IMR-90 (cell line): ENCODE measurements around the gene GNG7. TPM values are rescaled to one million over a fixed set of nuclear protein-coding genes. Genes with fewer than 3 reads are reported as not detected.
"Not testable (repeated sequence)": the region's sequence is repeated elsewhere in the genome, so short reads cannot be mapped to it uniquely, and the experiment has no call there.

Experiments used
- ATAC-seq: fragments of 200-7000 bp; cut with Tn5 transposase; 2 replicates; pipeline ENCODE4 v1.9.1; 2020; ENCODE audit warnings: low read depth, mild to moderate bottlenecking, moderate library complexity
- BruUV-seq: library from RNA; stranded (reverse); fragments of 400-500 nt; replicated peaks from 2 replicates; lab custom pipeline; 2021; lab: Mats Ljungman, UMichigan
- CTCF ChIA-PET: fragments of 300-600 bp; formaldehyde crosslinking; extraction: SDS; loops from one replicate; lab custom pipeline; 2021; ENCODE audit warnings: antibody characterized with exemption; lab: Yijun Ruan, JAX
- POLR2A ChIA-PET: fragments of 300-600 bp; sonication (Branson Sonifier 250); formaldehyde crosslinking; loops from one replicate; lab custom pipeline; 2022; ENCODE audit warnings: antibody characterized with exemption; ENCODE audit not compliant: unreplicated experiment; lab: Charles Lee
- DNase-seq: peaks from one replicate; pipeline ENCODE4 v3.0.0; 2013
- H2AFZ ChIP-seq: replicated peaks from 2 replicates; pipeline ENCODE3; 2013; ENCODE audit warnings: low read length, mild to moderate bottlenecking; ENCODE audit not compliant: poor library complexity
- H2AK5ac ChIP-seq: 2 replicates; pipeline ENCODE4 v1.6.1; 2013; ENCODE audit warnings: low read depth, low read length, inconsistent platforms
- H2AK9ac ChIP-seq: replicated peaks from 2 replicates; pipeline ENCODE3; 2013; ENCODE audit warnings: mild to moderate bottlenecking, low read depth, low read length, moderate library complexity; ENCODE audit not compliant: poor library complexity
- H2BK120ac ChIP-seq: 2 replicates; pipeline ENCODE4 v1.6.1; 2013; ENCODE audit warnings: low read depth, low read length, inconsistent platforms
- H2BK15ac ChIP-seq: 3 replicates; pipeline ENCODE4 v1.6.1; 2013; ENCODE audit warnings: low read depth, low read length, inconsistent platforms
- H2BK20ac ChIP-seq: 2 replicates; pipeline ENCODE4 v1.6.1; 2013; ENCODE audit warnings: low read depth, mild to moderate bottlenecking, inconsistent platforms, low read length, moderate library complexity
- H2BK5ac ChIP-seq: 2 replicates; pipeline ENCODE4 v1.6.1; 2013; ENCODE audit warnings: mild to moderate bottlenecking, low read depth, low read length, inconsistent platforms; ENCODE audit not compliant: poor library complexity, severe bottlenecking
- H3K14ac ChIP-seq: replicated peaks from 2 replicates; pipeline ENCODE4 v1.6.1; 2013; ENCODE audit warnings: low read depth, low read length, inconsistent platforms
- H3K18ac ChIP-seq: 2 replicates; pipeline ENCODE4 v1.6.1; 2013; ENCODE audit warnings: low read depth, low read length, control low read depth
- H3K23ac ChIP-seq: 2 replicates; pipeline ENCODE4 v1.6.1; 2013; ENCODE audit warnings: low read depth, low read length, inconsistent platforms
- H3K27ac ChIP-seq: 2 replicates; pipeline ENCODE4 v1.5.1; 2013; ENCODE audit warnings: mild to moderate bottlenecking, control low read depth, low read length; ENCODE audit not compliant: insufficient read depth
- H3K27me3 ChIP-seq: 2 replicates; pipeline ENCODE4 v1.6.1; 2013; ENCODE audit warnings: low read length; ENCODE audit not compliant: control insufficient read depth, insufficient read depth
- H3K36me3 ChIP-seq: 2 replicates; pipeline ENCODE4 v1.6.1; 2013; ENCODE audit warnings: low read length, mixed read lengths; ENCODE audit not compliant: control insufficient read depth, insufficient read depth
- H3K4ac ChIP-seq: 2 replicates; pipeline ENCODE4 v1.6.1; 2013; ENCODE audit warnings: low read depth, low read length, inconsistent platforms
- H3K4me1 ChIP-seq: 2 replicates; pipeline ENCODE4 v1.6.1; 2013; ENCODE audit warnings: low read length, mixed read lengths; ENCODE audit not compliant: control insufficient read depth, insufficient read depth
- H3K4me2 ChIP-seq: 2 replicates; pipeline ENCODE4 v1.6.1; 2013; ENCODE audit warnings: low read depth, mild to moderate bottlenecking, control low read depth, low read length, moderate library complexity
- H3K4me3 ChIP-seq: 2 replicates; pipeline ENCODE4 v1.5.1; 2013; ENCODE audit warnings: low read depth, mild to moderate bottlenecking, control low read depth, low read length, moderate library complexity; ENCODE audit not compliant: insufficient read depth
- H3K56ac ChIP-seq: 2 replicates; pipeline ENCODE4 v1.6.1; 2013; ENCODE audit warnings: low read length, inconsistent platforms; ENCODE audit not compliant: insufficient read depth; ENCODE audit errors: extremely low read depth
- H3K79me1 ChIP-seq, 2 experiments: 2 replicates each; pipeline ENCODE4 v1.6.1; 2013; ENCODE audit warnings: low read length in 2 of 2, inconsistent platforms in 1 of 2, low read depth in 1 of 2
- H3K9ac ChIP-seq: 2 replicates; pipeline ENCODE4 v1.6.1; 2013; ENCODE audit warnings: low read depth, low read length, control low read depth
- H3K9me1 ChIP-seq: 2 replicates; pipeline ENCODE4 v1.6.1; 2013; ENCODE audit warnings: low read length, inconsistent platforms; ENCODE audit not compliant: insufficient read depth
- H3K9me3 ChIP-seq: 2 replicates; pipeline ENCODE4 v1.6.1; 2013; ENCODE audit warnings: low read length; ENCODE audit not compliant: control insufficient read depth, insufficient read depth
- H4K20me1 ChIP-seq: 2 replicates; pipeline ENCODE4 v1.6.1; 2013; ENCODE audit warnings: low read length, inconsistent platforms; ENCODE audit not compliant: insufficient read depth
- H4K5ac ChIP-seq: 2 replicates; pipeline ENCODE4 v1.6.1; 2013; ENCODE audit warnings: mild to moderate bottlenecking, low read depth, low read length, control low read depth
- H4K8ac ChIP-seq, 2 experiments: 2 replicates each; pipeline ENCODE4 v1.6.1; 2013; ENCODE audit warnings: low read depth in 2 of 2, low read length in 2 of 2, control low read depth in 1 of 2, inconsistent platforms in 1 of 2
- H4K91ac ChIP-seq: 2 replicates; pipeline ENCODE4 v1.6.1; 2013; ENCODE audit warnings: low read depth, low read length, inconsistent platforms; ENCODE audit not compliant: insufficient read depth
- BHLHE40 ChIP-seq: fragments of 150-350 bp; IDR thresholded peaks from 2 replicates; pipeline ENCODE4 v1.6.1; 2016; ENCODE audit warnings: mild to moderate bottlenecking, low read depth, low read length
- CEBPB ChIP-seq: IDR thresholded peaks from 2 replicates; pipeline ENCODE4 v1.6.1; 2012; ENCODE audit warnings: low read depth, low read length, improper control_type of control experiment
- MAFK ChIP-seq: IDR thresholded peaks from 2 replicates; pipeline ENCODE4 v1.6.1; 2012; ENCODE audit warnings: low read depth, low read length, improper control_type of control experiment
- WGBS, 2 experiments: methylation state at CpG; one replicate each; pipeline versions ENCODE4 v1.1.5 to v1.1.7; 2013; ENCODE audit warnings: missing lambda C conversion rate in 2 of 2; ENCODE audit not compliant: insufficient read length in 1 of 2; ENCODE audit errors: extremely low coverage in 2 of 2; 5-methylcytosine and 5-hydroxymethylcytosine counted together
- dilution Hi-C: fragments of 300-500 bp; cut with HindIII; formaldehyde crosslinking; loops from one replicate; pipeline ENCODE4 v1.14.3; 2018; ENCODE audit warnings: low sequenced_read_pairs; ENCODE audit not compliant: unreplicated experiment
- in situ Hi-C: fragments of 300-500 bp; cut with MboI; formaldehyde crosslinking; loops from 3 replicates; pipeline ENCODE4 v1.14.3; 2019; ENCODE audit warnings: low sequenced_read_pairs, inconsistent platforms, mixed read lengths
- intact Hi-C: fragments of 100-400 bp; cut with micrococcal nuclease; formaldehyde crosslinking; loops from 2 replicates; pipeline ENCODE4 v1.10.0; 2022
- polyA plus RNA-seq, 3 experiments: library from polyadenylated mRNA; depleted of rRNA; stranded (reverse); fragments of >200 nt; gene quantifications; 2 replicates each; pipeline ENCODE4 v1.2.3, GENCODE V29; 2012; ENCODE audit warnings: low replicate concordance in 1 of 3
- total RNA-seq: library from RNA; depleted of rRNA; stranded (reverse); fragments of >200 nt; gene quantifications from 2 replicates; pipeline ENCODE4 v1.2.3, GENCODE V29; 2012

GNG7 gene
- total and polyA plus RNA-seq, 2 of the 4 experiments (the other 2 are of a cell fraction): under 0.01 to 0.21 TPM

DNA sequence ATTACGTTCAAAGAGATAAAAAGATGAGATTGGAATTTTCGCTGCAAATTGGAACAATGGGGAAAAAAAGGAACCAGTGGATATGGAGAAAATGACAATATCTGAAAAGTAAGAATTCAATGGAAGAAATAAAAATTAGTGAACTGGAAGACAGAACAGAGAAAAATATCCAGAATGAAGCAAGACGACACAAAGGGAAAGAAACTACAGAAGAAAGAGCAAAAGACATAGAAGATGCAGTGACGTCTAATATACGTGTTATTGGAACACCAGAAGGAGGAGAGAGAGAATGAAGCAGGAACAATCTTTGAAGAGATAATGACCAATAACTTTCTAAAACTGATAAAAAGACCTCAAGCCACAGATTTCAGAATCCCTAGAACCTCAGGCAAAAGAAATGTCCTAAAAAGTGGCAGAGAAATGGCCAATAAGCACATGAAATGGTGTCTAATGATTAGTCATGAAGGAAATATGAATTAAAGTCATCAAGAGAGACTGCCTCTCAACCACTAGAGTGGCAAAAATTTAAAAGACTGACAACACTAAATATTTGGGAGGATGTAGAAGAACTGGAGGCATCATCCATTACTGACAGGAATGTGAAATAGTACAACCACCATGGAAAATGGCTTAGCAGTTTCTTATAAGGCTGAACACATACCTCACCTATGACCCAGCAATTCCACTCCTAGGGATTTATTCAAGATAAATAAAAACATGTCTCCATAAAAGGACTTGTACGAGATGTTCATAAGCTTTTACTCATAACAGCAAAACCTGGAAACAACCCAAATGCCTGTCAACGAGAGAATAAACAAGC lies 170.0 kb downstream of the GNG7 start:
- Histone ChIP-seq H3K9me1 (peaks cover 4% of the 10 kb centered on the region; the same call in 1 of the 2 replicates), H4K20me1 (no peaks in the 10 kb centered on the region), H3K4ac (peak overlapping the region; percentile 73; the same call in 1 of the 2 replicates), H3K27me3 (no peaks in the 10 kb centered on the region), H2AK9ac (no peak overlapping the region), H3K4me2 (no peak overlapping the region), H3K4me3 (no peak overlapping the region), H3K27ac (no peak overlapping the region), H3K4me1 (peaks cover 10% of the 10 kb centered on the region; the same call in 1 of the 2 replicates), H3K79me1 (peaks cover 4 to 8% of the 10 kb centered on the region in 2 experiments; a peak in 1 of 4 replicates), H2BK20ac (peak overlapping the region; percentile 88; the same call in 1 of the 2 replicates), H3K36me3 (no peaks in the 10 kb centered on the region), H3K14ac (no peak overlapping the region; the same call in 1 of the 2 replicates), H2BK120ac (peak overlapping the region; percentile 94), H3K23ac (peak overlapping the region; percentile 61; the same call in 1 of the 2 replicates), H4K5ac (peak overlapping the region; percentile 15; the same call in 1 of the 2 replicates), H3K9ac (no peak overlapping the region), H3K18ac (peak overlapping the region; percentile 48; the same call in 1 of the 2 replicates), H4K8ac (peak overlapping the region; percentile 65 to 80; a peak in 3 of 4 replicates), H3K56ac (peak overlapping the region; percentile 83), H2AK5ac (peak overlapping the region; percentile 46; the same call in 1 of the 2 replicates), H2BK15ac (peak overlapping the region; percentile 77; the same call in 1 of the 3 replicates), H2BK5ac (peak overlapping the region; percentile 99), H4K91ac (peak overlapping the region; percentile 76), H3K9me3 (peaks cover 10% of the 10 kb centered on the region), H2AFZ (no peak overlapping the region)
- intact Hi-C loops (no loop called here), in situ Hi-C loops (no loop called here), dilution Hi-C loops (no loop called here)
- ATAC-seq (peak; percentile 80), DNase-seq (peak; percentile 76)
- BruUV-seq: no TSS peak
- WGBS, 2 experiments: 100% methylated on average over 1 of the region's 7 CpGs
- TF ChIP-seq BHLHE40 (no peak), MAFK (0 out of 2 replicates have a peak, but pooled peaks have one; percentile 8), CEBPB (no peak; the same call in 1 of the 2 replicates)
- ChIA-PET POLR2A (no interaction called here), CTCF (interaction anchor here (1.2 kb wide), 1 partner anchor 9 kb away, joined by 3 read pairs; no protein-coding TSS in a partner anchor)

DNA sequence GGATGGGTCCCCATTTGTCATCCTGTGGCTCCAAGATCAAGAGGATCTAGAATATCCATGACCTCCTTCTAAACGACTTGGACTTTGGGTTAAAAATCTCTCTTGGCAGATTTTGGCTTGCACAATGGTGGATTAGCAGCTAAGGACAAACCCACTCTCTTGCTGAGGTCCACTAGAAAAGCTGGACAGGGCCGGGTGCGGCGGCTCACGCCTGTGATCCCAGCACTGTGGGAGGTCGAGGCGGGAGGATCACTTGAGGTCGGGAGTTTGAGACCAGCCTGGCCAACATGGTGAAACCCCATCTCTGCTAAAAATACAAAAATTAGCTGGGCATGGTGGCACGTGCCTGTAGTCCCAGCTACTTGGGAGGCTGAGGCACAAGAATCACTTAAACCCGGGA lies 172.6 kb downstream of the GNG7 start:
- in situ Hi-C loops, DNase-seq, H3K9me1 ChIP-seq, H3K4me2 ChIP-seq, BruUV-seq, dilution Hi-C loops, H2AFZ ChIP-seq, H3K79me1 ChIP-seq, ATAC-seq, H3K27me3 ChIP-seq, H4K20me1 ChIP-seq, H3K9ac ChIP-seq, H3K36me3 ChIP-seq, intact Hi-C loops, H3K4me3 ChIP-seq, H3K9me3 ChIP-seq: not testable (repeated sequence)
- 100% methylated on average over 1 of the region's 10 CpGs; no CpG with 5 or more reads in 1 of the 2 experiments for WGBS, 2 experiments
- H3K18ac ChIP-seq: peak overlapping the region; percentile 28; the same call in 1 of the 2 replicates
- peak overlapping the region; percentile 88 for H2AK5ac ChIP-seq
- H3K23ac ChIP-seq: peak overlapping the region; percentile 20
- H3K4me1 ChIP-seq: peaks cover 15% of the 10 kb centered on the region
- peak overlapping the region; percentile 81 for H3K4ac ChIP-seq
- H3K27ac ChIP-seq: peak overlapping the region; percentile 18; the same call in 1 of the 2 replicates
- H2BK120ac ChIP-seq: peak overlapping the region; percentile 87
- H4K8ac ChIP-seq: peak overlapping the region; percentile 61 to 81
- peak overlapping the region; percentile 81 for H4K91ac ChIP-seq
- ChIA-PET POLR2A (interaction anchor here (1.0 kb wide), 1 partner anchor 54 kb away, joined by 3 read pairs; the partner anchor contains the start of gene GADD45B), CTCF (interaction anchor here (0.7 kb wide), 1 partner anchor 421 kb away, joined by 3 read pairs; no protein-coding TSS in a partner anchor)
- H2BK5ac ChIP-seq: peak overlapping the region; percentile 47
- peak overlapping the region; percentile 38; the same call in 1 of the 2 replicates for H4K5ac ChIP-seq
- peak overlapping the region; percentile 67 for H2BK15ac ChIP-seq
- H3K14ac ChIP-seq: peak overlapping the region; percentile 71
- peak overlapping the region; percentile 49 for H3K56ac ChIP-seq
- peak overlapping the region; percentile 66 for H2AK9ac ChIP-seq
- peak overlapping the region; percentile 94 for H2BK20ac ChIP-seq
